ENCODE data around the gene DEGS2.

DEGS2 gene

GRCh38 chr14:100176811-100177327 is 17.4 kb upstream of the DEGS2 start:
- WGBS (ENCODE audit: extremely low coverage, insufficient coverage, insufficient read length): no CpG with 5 or more reads among the region's 14 CpGs
- H2AK5ac ChIP-seq (ENCODE audit: low read length): no peak overlapping the region

GRCh38 chr14:100173353-100173752 is 13.9 kb upstream of the DEGS2 start:
- H3K79me2 ChIP-seq (ENCODE audit: control insufficient read depth, insufficient read depth, low read length, poor library complexity): no peaks in the 10 kb centered on the region
- H3K14ac ChIP-seq (ENCODE audit: low read length): no peak overlapping the region
- H3K18ac ChIP-seq (ENCODE audit: low read length): no peak overlapping the region
- no peak overlapping the region for H2AFZ ChIP-seq (ENCODE audit: insufficient read depth, low read length, poor library complexity)
- no peak overlapping the region for H3K4me2 ChIP-seq (ENCODE audit: low read length)
- no peak overlapping the region for H2AK5ac ChIP-seq (ENCODE audit: low read length)
- no peak overlapping the region for H3K4ac ChIP-seq (ENCODE audit: low read depth, low read length)
- no peak overlapping the region for H4K8ac ChIP-seq (ENCODE audit: low read depth, low read length)
- no peaks in the 10 kb centered on the region for H3K27me3 ChIP-seq (ENCODE audit: insufficient read depth, low read length)
- WGBS (ENCODE audit: extremely low coverage, insufficient coverage, insufficient read length): no CpG with 5 or more reads among the region's 7 CpGs
- no peak overlapping the region for H2BK12ac ChIP-seq (ENCODE audit: low read length)
- no peaks in the 10 kb centered on the region for H3K4me1 ChIP-seq (ENCODE audit: control insufficient read depth in 1 of 2, insufficient read depth in 2 of 2, low read length in 2 of 2)
- no peak for DNase-seq
- no peak overlapping the region for H3K23ac ChIP-seq (ENCODE audit: low read length)
- H4K91ac ChIP-seq (ENCODE audit: low read depth, low read length): no peak overlapping the region
- no peak overlapping the region for H3K9ac ChIP-seq (ENCODE audit: low read length)
- H3K27ac ChIP-seq (ENCODE audit: low read depth, low read length): no peak overlapping the region
- H3K4me3 ChIP-seq (ENCODE audit: low read depth, low read length): no peak overlapping the region
- H3K36me3 ChIP-seq (ENCODE audit: control insufficient read depth in 1 of 2, insufficient read depth in 2 of 2, low read length in 2 of 2): no peaks in the 10 kb centered on the region
- no peaks in the 10 kb centered on the region for H3K79me1 ChIP-seq (ENCODE audit: low read length)
- no peak overlapping the region for H4K12ac ChIP-seq (ENCODE audit: low read depth, low read length)
- H2BK5ac ChIP-seq (ENCODE audit: low read depth, low read length, poor library complexity): no peak overlapping the region
- peaks cover 3% of the 10 kb centered on the region for H3K9me3 ChIP-seq (ENCODE audit: insufficient read depth, low read depth, low read length)
- H2BK120ac ChIP-seq (ENCODE audit: insufficient read depth, low read length, poor library complexity): no peak overlapping the region

More at GRCh38 chr14:100176811-100177327, 17.4 kb upstream of the DEGS2 start:
- no peak overlapping the region for H2BK5ac ChIP-seq (ENCODE audit: low read depth, low read length, poor library complexity)
- DNase-seq: peak in 1 of 2 donors; percentile 25
- no peaks in the 10 kb centered on the region for H3K79me2 ChIP-seq (ENCODE audit: control insufficient read depth, insufficient read depth, low read length, poor library complexity)
- no peak overlapping the region for H4K12ac ChIP-seq (ENCODE audit: low read depth, low read length)
- no peak overlapping the region for H3K23ac ChIP-seq (ENCODE audit: low read length)
- H3K27me3 ChIP-seq (ENCODE audit: insufficient read depth, low read length): no peaks in the 10 kb centered on the region
- no peaks in the 10 kb centered on the region for H3K4me1 ChIP-seq (ENCODE audit: control insufficient read depth in 1 of 2, insufficient read depth in 2 of 2, low read length in 2 of 2)
- no peak overlapping the region for H3K27ac ChIP-seq (ENCODE audit: low read depth, low read length)
- H3K4me2 ChIP-seq (ENCODE audit: low read length): no peak overlapping the region
- H2BK12ac ChIP-seq (ENCODE audit: low read length): no peak overlapping the region
- peaks cover 2% of the 10 kb centered on the region for H3K9me3 ChIP-seq (ENCODE audit: insufficient read depth, low read depth, low read length)
- no peak overlapping the region for H2AFZ ChIP-seq (ENCODE audit: insufficient read depth, low read length, poor library complexity)
- no peak overlapping the region for H3K14ac ChIP-seq (ENCODE audit: low read length)
- H2BK120ac ChIP-seq (ENCODE audit: insufficient read depth, low read length, poor library complexity): no peak overlapping the region
- H3K36me3 ChIP-seq (ENCODE audit: control insufficient read depth in 1 of 2, insufficient read depth in 2 of 2, low read length in 2 of 2): no peaks in the 10 kb centered on the region
- no peak overlapping the region for H3K4me3 ChIP-seq (ENCODE audit: low read depth, low read length)
- H3K4ac ChIP-seq (ENCODE audit: low read depth, low read length): no peak overlapping the region
- H3K79me1 ChIP-seq (ENCODE audit: low read length): no peaks in the 10 kb centered on the region
- no peak overlapping the region for H4K8ac ChIP-seq (ENCODE audit: low read depth, low read length)
- no peak overlapping the region for H4K91ac ChIP-seq (ENCODE audit: low read depth, low read length)
- no peak overlapping the region for H3K18ac ChIP-seq (ENCODE audit: low read length)
- no peak overlapping the region for H3K9ac ChIP-seq (ENCODE audit: low read length)

GRCh38 chr14:100172811-100173210 is 13.4 kb upstream of the DEGS2 start:
- Histone ChIP-seq H3K4me3 (ENCODE audit: low read depth, low read length) (no peak overlapping the region), H2BK12ac (ENCODE audit: low read length) (no peak overlapping the region), H2BK5ac (ENCODE audit: low read depth, low read length, poor library complexity) (no peak overlapping the region), H4K8ac (ENCODE audit: low read depth, low read length) (no peak overlapping the region), H3K9ac (ENCODE audit: low read length) (no peak overlapping the region), H3K79me1 (ENCODE audit: low read length) (no peaks in the 10 kb centered on the region), H3K27me3 (ENCODE audit: insufficient read depth, low read length) (no peaks in the 10 kb centered on the region), H3K23ac (ENCODE audit: low read length) (no peak overlapping the region), H3K27ac (ENCODE audit: low read depth, low read length) (no peak overlapping the region), H3K14ac (ENCODE audit: low read length) (no peak overlapping the region), H3K4me2 (ENCODE audit: low read length) (no peak overlapping the region), H4K12ac (ENCODE audit: low read depth, low read length) (no peak overlapping the region), H2AK5ac (ENCODE audit: low read length) (no peak overlapping the region), H3K18ac (ENCODE audit: low read length) (no peak overlapping the region), H3K4me1 (ENCODE audit: control insufficient read depth in 1 of 2, insufficient read depth in 2 of 2, low read length in 2 of 2) (no peaks in the 10 kb centered on the region), H2AFZ (ENCODE audit: insufficient read depth, low read length, poor library complexity) (no peak overlapping the region), H3K9me3 (ENCODE audit: insufficient read depth, low read depth, low read length) (peaks cover 4% of the 10 kb centered on the region), H4K91ac (ENCODE audit: low read depth, low read length) (no peak overlapping the region), H3K79me2 (ENCODE audit: control insufficient read depth, insufficient read depth, low read length, poor library complexity) (no peaks in the 10 kb centered on the region), H3K4ac (ENCODE audit: low read depth, low read length) (no peak overlapping the region), H2BK120ac (ENCODE audit: insufficient read depth, low read length, poor library complexity) (no peak overlapping the region), H3K36me3 (ENCODE audit: control insufficient read depth in 1 of 2, insufficient read depth in 2 of 2, low read length in 2 of 2) (no peaks in the 10 kb centered on the region)
- no peak for DNase-seq
- WGBS (ENCODE audit: extremely low coverage, insufficient coverage, insufficient read length): no CpG with 5 or more reads among the region's 5 CpGs

- Histone ChIP-seq H3K14ac (ENCODE audit: low read length) (no peak overlapping the region), H3K4ac (ENCODE audit: low read depth, low read length) (no peak overlapping the region), H3K4me2 (ENCODE audit: low read length) (no peak overlapping the region), H2BK12ac (ENCODE audit: low read length) (no peak overlapping the region), H2AK5ac (ENCODE audit: low read length) (no peak overlapping the region), H4K8ac (ENCODE audit: low read depth, low read length) (no peak overlapping the region), H4K91ac (ENCODE audit: low read depth, low read length) (no peak overlapping the region), H3K9me3 (ENCODE audit: insufficient read depth, low read depth, low read length) (peaks cover 7% of the 10 kb centered on the region), H3K27me3 (ENCODE audit: insufficient read depth, low read length) (peaks cover 2% of the 10 kb centered on the region), H3K36me3 (ENCODE audit: control insufficient read depth in 1 of 2, insufficient read depth in 2 of 2, low read length in 2 of 2) (no peaks in the 10 kb centered on the region), H3K9ac (ENCODE audit: low read length) (no peak overlapping the region), H3K23ac (ENCODE audit: low read length) (no peak overlapping the region), H4K12ac (ENCODE audit: low read depth, low read length) (no peak overlapping the region), H3K4me1 (ENCODE audit: control insufficient read depth in 1 of 2, insufficient read depth in 2 of 2, low read length in 2 of 2) (no peaks in the 10 kb centered on the region), H2BK120ac (ENCODE audit: insufficient read depth, low read length, poor library complexity) (no peak overlapping the region), H2BK5ac (ENCODE audit: low read depth, low read length, poor library complexity) (no peak overlapping the region), H3K4me3 (ENCODE audit: low read depth, low read length) (no peak overlapping the region), H2AFZ (ENCODE audit: insufficient read depth, low read length, poor library complexity) (no peak overlapping the region), H3K27ac (ENCODE audit: low read depth, low read length) (no peak overlapping the region), H3K79me2 (ENCODE audit: control insufficient read depth, insufficient read depth, low read length, poor library complexity) (no peaks in the 10 kb centered on the region), H3K79me1 (ENCODE audit: low read length) (no peaks in the 10 kb centered on the region), H3K18ac (ENCODE audit: low read length) (no peak overlapping the region)
- WGBS (ENCODE audit: extremely low coverage, insufficient coverage, insufficient read length): no CpG with 5 or more reads among the region's 2 CpGs
- no peak for DNase-seq
These were observed 11.4 kb upstream of the DEGS2 start for GRCh38 chr14:100170880-100171279.

Data from trophoblast cell (in vitro differentiated cells and primary cell).